Ammon's horn (tissue), 1 donor: ENCODE measurements around the gene BCL6B.

Experiments
- DNase-seq: peaks from one replicate; pipeline ENCODE4 v3.0.0-alpha.2; 2016; ENCODE audit warnings: low spot score

Gene BCL6B

DNA sequence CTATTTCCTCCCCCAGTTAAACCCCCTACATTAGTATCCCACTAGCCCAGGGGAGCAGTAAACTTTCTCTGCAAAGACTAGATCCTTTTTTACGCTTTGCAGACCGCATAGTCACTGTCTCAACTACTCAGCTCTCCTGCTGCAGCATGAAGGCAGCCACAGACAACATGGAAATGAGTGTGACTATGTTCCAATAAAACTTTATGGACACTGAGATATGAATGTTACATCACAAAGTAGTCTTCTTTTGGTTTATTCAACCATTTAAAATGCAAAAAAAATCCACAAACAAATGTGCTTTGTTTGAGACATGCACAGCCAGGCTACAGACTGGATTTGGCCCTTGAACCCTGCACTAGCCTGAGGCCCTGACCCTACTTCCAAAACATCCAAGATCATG, 12.3 kb upstream of the BCL6B start:
- DNase-seq = no peak

DNA sequence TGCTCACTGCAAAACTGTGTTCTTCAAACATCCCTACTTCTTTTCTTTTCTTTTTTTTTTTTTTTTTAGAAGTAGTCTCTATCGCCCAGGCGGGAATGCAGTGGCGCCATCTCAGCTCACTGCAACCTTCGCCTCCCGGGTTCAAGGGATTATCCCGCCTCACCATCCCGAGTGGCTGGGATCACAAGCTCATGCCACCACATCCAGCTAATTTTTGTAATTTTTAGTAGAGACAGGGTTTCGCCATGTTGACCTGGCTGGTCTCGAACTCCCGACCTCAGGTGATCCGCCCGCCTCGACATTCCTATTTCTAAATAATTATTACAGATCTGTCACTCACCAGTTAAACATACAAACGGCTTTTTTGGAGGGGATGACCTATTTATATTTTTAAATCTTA, 11.4 kb upstream of the BCL6B start:
- no peak for DNase-seq

DNA sequence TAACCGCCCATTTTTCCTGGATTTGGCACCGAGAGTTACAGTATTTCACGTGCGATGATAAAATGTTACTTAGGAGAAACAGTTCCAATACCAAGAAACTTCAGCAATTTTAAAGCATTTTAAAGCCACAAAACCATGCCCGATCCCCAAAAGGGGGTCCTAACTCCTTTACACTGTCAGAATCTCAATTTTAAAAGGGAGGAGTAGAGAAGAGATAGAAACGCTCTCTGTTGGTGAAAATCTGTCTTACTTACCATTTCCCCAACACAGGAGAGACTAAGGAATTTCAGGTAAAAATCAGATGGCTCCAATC, 11.0 kb upstream of the BCL6B start:
- no peak for DNase-seq

DNA sequence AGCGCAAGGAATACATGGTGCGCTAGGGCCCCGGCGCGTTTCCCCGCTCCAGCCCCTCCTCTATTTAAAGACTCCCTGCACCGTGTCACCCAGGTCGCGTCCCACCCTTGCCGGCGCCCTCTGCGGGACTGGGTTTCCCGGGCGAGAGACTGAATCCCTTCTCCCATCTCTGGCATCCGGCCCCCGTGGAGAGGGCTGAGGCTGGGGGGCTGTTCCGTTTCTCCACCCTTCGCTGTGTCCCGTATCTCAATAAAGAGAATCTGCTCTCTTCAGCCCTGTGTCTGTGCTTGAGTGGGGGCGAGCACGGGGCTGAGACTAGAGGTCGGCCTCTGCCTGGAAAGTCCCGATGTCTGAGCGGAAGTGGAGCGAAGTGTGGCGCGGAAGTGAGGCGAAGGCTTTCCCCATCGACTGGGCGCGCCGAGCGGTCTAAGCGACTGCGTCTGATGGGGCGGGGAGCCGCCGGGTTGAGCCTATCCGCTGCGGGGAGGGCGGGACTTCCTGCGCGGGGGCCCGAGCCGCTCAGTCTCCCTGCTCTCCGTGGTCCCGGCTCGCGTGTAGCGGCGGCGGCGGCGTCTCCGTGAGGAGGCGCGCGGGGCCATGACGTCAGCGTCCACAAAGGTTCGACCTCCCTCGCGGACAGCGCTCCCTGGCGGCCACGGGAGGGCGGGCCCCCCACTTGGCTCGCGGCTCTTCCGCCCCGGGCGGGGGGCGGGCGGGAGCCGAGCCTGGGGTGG, 8.4 kb upstream of the BCL6B start:
- DNase-seq = peak; percentile 99

DNA sequence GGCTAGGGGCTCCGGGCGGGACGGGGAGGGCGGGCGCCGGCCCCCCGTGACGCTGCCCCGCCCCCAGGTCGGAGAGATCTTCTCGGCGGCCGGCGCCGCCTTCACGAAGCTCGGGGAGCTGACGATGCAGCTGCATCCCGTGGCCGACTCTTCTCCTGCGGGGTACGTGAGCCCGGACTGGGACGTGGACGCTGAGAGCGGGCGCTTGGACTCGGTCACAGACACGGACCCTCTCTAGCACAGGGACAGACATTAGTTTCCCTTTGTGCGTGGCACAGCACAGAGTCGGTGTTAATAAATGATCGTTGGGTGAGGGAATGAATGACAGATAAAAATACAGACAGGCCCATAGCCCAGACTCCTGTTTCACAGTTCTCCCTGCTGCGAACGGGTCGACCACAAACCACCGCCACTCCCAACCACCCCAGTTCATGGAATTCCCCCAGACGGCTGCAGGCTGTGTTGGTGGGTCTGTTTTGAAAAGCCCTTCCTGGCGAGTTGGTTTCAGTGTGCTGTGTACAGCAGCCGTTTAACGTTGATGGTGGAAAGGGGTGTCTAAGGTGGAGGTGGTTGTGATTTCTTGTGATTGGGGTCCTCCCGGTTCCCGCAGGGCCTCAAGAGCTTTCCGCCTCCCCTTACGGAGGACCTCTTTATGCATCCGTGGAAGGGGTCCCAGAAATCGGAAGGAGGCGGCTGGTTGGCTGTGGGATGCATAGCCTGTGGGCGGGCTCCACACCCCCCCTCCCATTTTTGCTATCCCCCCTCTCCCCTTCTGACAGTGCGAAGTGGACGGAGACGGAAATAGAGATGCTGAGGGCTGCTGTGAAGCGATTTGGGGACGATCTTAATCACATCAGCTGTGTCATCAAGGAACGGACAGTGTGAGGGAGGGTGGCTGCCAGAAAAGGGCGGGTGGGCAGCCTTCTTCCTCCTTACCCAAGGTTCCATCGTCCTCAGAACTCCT, 7.6 kb upstream of the BCL6B start:
- no peak for DNase-seq

DNA sequence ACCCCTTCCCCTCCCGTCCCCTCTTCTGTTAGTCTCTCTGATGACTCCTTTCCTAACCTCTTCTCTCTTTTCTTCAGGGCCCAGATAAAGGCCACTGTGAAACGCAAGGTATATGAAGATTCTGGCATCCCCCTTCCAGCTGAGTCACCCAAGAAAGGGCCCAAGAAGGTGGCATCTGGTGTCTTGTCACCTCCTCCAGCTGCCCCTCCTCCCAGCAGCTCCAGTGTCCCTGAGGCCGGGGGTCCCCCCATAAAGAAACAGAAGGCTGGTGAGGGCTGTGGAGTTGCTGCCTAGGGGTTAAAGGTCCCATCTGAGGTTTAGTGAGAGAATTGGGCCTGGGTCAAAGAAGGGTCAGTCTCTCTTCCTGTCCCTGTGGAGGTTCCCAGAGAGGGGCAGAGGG, 6.4 kb upstream of the BCL6B start:
- no peak for DNase-seq

DNA sequence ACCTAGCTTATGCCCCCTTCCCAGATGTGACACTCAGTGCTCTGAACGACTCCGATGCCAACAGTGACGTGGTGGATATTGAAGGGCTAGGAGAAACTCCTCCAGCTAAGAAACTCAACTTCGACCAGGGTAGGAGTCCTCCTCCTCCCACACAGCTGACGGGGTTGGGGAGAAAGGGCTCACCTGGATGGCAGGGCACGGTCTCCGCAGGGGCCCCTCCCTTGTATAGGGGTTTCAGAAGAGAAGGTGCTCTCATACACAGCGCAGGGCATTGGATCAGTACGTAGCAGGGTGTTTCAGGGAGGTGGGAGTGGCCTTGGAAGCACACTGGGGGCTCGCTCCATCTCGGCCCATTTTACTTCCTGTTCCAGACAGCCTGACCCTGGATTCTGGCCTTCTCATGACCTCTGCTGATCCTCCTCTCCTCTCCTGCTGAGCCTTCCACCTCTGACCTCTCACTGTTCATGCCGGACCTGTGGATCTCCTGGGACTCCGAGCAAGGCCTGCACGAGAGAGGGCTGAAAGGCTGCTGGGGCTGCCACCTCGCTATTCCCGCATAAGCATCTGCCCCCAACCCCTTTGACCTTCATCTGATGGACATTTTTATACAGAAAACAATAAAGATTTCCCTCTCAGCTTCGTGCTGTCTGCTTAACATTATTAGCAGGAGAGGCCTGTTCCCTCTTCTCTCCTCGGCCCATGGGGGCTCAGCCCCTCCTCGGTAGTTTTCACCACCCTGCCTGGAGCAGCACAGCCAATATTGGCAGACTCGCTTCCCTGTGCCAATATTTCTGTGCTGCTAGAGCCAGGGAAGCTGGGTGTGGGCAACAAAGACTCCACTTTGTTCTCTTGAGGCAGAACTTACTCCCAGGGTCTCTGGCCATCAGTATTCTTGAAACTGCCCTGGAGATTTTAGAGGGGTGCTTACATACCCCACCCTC, 5.7 kb upstream of the BCL6B start:
- no peak for DNase-seq

DNA sequence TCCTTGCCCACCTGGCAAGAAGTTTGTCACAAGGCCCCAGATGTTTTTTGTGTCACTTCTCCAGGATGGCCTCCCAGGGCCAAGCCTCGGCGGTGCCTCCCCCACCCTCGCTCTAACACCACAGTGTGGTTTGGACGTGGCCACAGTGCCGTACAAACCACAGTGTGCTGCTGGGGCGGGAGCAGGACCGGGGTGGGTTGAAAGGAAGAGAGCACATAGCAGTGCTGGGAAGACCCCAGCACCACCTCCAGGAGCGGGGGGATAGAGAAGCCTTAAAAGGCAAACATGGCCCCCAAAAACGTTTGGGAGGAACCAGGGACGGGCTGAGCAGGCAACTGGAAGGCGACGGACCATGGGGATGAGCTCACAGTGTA, 5.0 kb upstream of the BCL6B start:
- no peak for DNase-seq

DNA sequence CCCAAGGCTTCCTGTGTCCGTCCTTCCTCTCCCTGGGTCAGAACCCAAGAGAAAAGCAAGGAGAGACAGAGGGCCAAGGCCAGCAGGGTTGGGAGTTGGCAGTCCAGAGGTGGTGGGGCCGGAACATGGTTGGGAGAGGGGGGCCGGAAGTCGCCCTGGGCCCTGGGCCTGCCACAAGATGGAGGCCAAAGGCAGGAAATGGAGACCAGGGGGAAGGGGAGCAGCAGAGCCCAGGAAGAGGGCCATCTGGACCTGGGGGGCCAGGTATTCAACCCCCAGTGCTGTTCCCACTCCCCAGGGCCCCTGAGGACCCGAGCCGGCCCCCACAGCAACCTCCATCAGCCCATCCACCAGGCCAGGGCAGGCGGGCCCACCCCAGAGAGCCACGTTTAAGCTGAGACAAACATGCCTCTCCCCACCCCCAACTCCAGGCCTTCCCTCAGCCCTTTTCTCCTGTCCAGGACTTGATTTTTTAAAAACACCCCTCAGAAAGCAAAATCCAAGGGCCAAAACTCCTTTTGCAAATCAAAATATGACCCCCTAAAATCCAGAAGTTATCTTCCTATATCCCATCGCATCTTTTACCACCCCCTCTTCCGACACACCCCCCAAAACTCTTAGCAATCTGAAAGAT, 4.4 kb upstream of the BCL6B start:
- DNase-seq = peak; percentile 45

DNA sequence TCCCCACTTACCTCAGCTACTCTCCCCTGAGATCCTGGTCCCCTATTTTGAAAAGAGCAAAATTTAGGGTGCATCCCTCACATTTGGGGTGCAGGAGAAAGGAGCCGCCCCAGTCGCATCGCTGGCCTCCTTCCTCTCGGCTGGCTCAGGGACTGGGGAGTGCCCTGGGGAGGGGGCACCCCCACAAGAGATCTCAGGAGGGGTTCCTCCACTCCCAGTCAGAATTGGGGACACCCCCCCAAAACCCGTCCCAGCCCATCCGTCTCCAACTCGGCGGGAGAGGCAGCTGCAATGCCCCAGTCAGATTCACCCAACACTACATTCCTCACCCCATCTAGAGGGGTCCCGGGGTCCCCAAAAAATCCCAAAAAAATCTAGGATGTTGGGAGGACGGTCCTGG, 3.5 kb upstream of the BCL6B start:
- DNase-seq = no peak

DNA sequence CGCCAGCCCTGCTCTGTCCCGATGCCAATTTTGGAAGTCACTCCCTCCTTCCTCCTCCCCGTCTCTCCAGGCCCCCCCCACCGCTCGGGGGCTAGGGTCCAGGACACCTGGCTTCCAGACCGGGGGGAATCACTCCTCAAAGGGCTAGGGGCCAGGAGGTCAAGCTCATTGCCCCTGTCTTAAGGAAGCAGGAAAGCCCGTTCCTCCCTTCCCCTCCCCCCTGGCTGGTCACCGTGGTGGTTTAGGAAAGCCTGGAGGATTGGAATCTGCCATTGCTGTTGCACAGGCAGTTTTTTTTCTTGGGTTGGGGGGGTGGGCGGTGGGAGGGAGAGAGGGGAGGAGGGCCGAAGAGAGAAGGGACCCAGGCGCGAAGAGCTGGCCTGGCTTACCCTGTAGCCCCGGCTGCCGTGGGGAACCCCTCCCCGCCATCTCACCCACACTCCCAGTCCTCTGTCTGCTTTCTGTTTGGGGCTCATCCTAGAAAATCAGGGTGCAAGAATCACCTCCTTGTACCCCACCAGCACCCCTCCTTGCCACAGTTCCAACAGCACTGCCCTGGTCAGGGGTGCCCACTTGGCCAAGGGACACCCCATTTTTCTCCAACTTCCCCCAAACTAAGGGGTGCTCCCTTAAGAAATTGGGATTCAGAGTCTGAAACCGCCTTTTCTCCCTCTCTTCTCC, 2.9 kb upstream of the BCL6B start:
- no peak for DNase-seq

DNA sequence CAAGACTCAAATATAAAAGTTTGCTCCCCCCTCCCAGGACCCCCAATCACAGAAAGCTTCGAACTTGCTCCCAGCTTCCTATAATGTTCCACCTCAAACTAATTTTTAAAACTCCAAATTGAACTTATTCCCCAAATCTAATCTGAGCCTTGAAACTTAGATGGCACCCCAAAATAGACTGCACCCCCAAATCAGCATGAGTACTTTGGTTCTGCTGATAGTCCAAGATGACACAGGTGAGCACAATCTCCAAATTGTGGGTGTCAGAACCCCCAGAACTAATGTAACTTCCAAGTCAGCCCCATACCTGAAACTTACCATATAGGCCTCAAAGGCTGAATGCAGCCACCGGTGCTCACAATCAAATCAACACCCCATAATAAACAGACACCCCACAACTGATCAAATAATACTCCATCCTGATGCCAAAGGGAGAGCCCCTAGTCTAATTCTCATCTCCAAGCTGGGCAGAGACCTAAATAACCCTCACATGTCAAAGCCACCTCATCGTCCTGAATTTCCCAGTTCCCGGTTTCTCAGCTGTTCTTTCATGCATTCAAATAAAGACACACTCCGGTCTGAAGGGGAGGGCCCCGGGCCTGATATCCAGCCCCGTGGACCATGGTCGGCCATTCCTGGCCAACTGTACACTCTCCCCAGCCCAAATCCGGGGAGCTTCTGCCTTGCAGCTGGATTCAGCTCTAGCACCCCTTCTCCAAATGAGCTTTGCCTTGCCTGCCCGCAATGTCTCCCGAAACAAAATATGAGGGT, 1.8 kb upstream of the BCL6B start:
- DNase-seq = no peak

DNA sequence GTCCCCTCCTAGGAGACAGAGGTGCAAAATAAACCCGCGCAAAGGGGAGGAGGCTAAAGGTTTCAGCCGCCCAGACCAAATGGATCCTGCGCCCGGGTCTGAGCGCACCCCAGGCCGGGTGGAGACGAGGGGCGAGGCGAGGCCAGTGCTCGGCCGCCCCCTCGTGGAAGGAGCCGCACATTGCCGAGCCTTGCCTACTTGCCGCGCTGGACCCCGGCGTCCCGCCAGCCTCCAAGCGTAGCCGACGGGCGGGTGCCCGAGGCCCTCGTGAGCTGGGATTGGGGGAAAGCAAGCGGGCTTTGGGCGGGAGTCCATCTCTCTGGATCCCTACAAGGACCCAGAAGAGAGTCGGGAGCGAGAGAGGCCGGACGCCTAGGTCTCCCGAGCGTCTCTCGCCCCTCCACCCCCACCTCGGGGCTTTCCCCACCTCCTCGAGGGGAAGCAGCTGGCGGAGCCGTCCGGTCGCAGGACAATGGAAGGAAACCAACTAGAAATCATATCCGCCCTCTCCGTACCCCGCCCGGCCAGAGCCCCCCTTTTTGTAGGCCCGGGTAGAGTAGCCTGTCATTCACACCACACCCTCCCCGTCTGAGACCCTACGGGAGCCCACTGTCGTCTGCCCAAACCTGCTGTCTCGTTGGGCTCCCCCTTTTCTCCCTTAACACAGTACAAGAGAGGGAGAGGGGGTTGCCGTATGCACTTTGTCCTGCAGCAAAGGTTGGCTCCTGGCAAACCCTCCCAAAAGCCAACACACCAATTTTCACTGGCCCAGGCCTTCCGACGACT, 664 bp upstream of the BCL6B start:
- DNase-seq = peak; percentile 76

DNA sequence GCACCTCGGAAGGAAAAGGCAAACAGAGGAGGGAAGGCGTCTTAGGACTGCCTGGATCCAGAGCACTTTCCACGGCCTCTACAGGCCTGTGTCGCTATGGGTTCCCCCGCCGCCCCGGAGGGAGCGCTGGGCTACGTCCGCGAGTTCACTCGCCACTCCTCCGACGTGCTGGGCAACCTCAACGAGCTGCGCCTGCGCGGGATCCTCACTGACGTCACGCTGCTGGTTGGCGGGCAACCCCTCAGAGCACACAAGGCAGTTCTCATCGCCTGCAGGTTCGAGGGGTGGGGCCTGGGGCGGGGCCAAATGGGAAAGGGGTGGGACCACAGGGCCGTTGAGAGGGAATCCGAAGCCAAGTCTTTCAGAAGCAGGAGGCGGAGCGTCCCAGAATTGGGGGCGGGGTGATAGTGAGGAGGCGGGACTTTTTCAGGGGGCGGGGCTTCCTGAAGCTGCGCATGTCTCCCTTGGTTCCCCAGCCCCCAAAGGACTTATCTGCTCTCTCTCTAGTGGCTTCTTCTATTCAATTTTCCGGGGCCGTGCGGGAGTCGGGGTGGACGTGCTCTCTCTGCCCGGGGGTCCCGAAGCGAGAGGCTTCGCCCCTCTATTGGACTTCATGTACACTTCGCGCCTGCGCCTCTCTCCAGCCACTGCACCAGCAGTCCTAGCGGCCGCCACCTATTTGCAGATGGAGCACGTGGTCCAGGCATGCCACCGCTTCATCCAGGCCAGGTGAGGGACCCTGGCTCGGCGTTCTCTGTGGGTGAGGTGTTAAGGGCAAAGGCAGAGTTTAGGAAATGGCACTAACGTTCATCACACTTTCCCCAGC, 939 bp downstream of the BCL6B start:
- DNase-seq = peak; percentile 70

DNA sequence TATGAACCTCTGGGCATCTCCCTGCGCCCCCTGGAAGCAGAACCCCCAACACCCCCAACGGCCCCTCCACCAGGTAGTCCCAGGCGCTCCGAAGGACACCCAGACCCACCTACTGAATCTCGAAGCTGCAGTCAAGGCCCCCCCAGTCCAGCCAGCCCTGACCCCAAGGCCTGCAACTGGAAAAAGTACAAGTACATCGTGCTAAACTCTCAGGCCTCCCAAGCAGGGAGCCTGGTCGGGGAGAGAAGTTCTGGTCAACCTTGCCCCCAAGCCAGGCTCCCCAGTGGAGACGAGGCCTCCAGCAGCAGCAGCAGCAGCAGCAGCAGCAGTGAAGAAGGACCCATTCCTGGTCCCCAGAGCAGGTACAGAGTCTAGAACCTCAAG, 1.5 kb downstream of the BCL6B start:
- DNase-seq = no peak

DNA sequence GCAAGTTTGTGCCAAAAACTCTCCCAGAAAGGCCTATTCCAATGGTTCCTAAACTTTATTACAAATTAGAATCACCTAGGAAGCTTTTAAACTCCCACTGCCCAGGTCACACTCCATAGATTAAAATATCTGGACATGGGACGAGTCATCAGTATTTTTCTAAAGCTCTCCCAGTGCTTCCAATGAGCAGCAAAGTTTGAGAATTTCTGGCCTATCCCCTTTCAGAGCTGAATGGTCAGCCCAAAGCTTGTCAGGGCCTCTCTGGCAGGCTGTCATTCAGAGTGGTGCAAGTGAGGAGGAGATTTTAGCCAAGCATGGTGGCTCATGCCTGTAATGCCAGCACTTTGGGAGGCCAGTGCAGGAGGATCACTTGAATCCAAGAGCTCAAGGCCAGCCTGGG, 2.4 kb downstream of the BCL6B start:
- no peak for DNase-seq

DNA sequence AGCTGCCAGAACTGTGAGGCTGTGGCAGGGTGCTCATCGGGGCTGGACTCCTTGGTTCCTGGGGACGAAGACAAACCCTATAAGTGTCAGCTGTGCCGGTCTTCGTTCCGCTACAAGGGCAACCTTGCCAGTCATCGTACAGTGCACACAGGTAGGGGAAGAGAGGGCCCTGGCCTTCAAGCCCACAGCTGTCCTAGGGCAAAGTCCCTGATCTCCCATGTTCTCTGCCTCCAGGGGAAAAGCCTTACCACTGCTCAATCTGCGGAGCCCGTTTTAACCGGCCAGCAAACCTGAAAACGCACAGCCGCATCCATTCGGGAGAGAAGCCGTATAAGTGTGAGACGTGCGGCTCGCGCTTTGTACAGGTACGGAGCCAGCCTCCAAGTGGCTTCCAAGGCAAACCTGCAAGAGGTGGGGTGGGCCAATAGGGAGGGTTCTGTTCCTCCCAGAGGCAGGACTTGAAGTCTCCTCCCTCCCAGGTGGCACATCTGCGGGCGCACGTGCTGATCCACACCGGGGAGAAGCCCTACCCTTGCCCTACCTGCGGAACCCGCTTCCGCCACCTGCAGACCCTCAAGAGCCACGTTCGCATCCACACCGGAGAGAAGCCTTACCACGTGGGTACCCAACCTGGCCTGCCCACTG, 3.7 kb downstream of the BCL6B start:
- no peak for DNase-seq

DNA sequence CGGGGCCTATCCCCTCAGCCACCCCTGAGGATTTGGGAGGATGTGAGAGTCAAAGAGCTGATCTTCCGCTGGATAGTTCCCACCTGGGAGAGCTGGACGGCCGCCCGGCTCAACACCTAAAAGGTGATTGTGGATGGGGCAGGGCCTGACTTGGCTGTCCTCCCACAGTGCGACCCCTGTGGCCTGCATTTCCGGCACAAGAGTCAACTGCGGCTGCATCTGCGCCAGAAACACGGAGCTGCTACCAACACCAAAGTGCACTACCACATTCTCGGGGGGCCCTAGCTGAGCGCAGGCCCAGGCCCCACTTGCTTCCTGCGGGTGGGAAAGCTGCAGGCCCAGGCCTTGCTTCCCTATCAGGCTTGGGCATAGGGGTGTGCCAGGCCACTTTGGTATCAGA, 4.5 kb downstream of the BCL6B start:
- DNase-seq = no peak
